Activated CD4-positive, alpha-beta T cell treated with anti-CD3 and anti-CD28 coated beads, Interleukin-2, amount 50 U/mL, for 1 hour (primary cell): ENCODE measurements around the gene ZFTA.
"Not testable (repeated sequence)": the region's sequence is repeated elsewhere in the genome, so short reads cannot be mapped to it uniquely, and the experiment has no call there.

Source experiments
- DNase-seq: peaks from one replicate; pipeline ENCODE4 v3.0.0-alpha.2; 2020

The ZFTA gene

DNA sequence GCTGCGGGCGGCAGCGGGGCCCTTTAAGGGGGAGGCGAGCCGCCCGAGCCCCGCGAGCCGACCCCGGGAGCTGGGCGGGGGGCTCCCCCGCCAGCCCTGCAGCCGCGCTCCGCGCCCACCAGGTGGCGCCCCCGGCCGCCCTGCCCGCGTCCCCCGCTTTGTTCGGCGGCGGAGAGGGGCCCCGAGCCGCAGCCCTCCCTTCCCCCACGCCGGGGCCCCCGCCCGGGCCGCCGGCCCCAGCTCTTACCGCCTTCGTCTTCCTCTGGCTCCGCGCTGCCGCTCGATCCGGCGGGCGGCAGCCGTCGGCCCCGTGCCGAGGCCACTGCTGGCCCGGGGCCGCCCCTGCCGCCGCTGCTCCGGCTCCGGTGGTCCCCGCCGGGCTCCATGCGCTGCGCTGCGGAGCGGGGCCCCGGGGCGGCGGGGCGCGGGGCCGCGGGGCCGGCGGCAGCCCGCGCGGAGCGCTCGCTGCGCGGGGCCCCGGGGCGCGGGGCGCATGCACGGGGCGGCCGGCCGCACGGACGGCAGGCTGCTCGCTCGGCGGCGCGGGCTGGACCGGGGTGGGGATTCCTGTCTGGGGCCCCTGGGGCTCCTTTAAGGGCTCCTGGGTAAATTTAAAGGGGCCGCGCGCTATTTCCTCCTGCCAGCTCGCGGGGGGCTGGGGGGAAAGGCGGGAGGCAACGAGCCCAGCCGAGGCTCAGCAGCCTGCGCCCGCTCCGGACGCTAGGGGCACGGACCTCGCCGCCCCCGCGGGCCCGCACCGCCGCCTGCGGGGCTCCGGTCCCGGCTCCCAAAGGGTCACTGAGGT lies at the start of gene ZFTA:
ZFTA (minus strand) TSS at position 539 of the 805 bp plus-strand sequence; CDS start at position 386, 153 bp downstream.
- peak; percentile 52 for DNase-seq

DNA sequence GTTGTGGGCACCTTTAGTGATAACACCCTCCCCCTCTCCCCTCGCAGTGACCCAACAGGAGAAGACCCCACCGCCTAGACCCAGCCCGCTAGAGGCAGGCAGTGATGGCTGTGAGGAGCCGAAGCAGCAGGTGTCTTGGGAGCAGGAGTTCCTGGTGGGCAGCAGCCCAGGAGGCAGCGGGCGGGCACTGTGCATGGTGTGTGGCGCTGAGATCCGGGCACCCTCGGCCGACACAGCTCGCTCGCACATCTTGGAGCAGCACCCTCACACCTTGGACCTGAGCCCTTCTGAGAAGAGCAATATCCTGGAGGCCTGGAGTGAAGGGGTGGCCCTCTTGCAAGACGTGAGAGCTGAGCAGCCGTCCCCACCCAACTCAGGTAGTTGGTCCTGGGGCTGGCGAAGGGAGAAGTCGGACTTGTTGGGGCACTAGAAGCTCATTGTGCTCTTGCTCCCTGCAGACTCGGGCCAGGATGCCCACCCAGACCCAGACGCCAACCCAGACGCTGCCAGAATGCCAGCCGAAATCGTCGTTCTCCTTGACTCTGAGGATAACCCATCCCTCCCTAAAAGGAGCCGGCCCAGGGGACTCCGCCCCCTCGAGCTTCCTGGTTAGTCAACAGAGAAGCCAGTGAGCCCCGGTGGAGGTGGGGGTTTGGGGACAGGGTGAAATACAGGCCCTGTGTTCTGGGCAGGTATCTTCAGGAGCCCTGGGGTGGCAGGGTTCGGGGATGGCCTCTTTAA lies 49.4 kb upstream of the ZFTA start:
- no peak for DNase-seq

DNA sequence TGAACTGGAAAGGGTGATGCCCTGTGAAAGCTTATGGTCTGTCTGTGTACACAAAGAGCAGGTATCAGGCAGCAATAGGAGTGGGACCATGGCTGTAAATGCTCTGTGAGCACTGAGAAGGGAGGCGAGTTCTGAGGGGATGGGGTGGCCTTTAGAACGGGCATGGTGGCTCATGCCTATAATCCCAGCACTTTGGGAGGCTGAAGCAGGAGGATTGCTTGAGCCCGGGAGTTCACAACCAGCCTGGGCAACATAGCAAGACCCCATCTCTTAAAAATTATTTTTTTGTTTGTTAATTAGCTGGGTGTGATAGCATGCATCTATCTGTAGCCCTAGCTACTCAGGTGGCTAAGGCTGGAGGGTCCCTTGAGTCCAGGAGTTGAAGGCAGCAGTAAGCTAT lies 48.2 kb upstream of the ZFTA start:
- no peak for DNase-seq

DNA sequence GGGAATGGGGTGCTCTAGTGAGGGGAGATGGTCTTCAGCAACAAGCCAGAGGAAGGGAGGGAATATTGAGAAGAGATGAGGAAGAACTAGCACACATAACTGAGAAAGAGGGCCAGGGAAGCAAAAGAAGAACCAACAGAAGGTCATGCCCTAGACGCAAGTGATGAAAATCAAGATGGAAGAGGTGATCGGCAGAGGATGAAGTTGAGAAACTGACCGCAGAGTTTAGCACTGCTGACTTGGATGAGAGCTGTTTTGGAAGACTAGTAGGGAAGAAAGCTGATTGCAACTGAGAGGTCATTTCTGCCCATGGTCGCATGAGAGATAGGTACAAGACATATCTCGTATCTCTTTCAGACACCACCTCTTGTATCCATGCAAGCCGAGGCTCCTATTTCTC lies 47.6 kb upstream of the ZFTA start:
- no peak for DNase-seq

DNA sequence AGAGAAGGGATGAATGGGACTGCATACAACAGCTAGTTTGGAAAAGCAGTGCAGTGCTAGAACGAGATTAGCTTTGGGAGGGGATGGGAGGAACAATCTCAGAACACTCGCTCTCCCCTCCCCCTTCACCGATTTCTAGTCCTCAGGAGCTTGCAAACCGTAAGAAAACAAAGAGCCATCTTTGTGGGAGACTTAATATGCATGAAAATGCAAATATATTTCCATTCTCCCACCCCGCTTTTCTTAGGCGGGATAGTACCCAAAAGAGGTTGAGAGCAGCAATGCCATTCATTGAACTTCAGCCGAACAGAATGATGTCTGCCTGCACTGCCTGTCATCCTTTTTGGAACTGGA lies 45.8 kb upstream of the ZFTA start:
- DNase-seq: no peak

DNA sequence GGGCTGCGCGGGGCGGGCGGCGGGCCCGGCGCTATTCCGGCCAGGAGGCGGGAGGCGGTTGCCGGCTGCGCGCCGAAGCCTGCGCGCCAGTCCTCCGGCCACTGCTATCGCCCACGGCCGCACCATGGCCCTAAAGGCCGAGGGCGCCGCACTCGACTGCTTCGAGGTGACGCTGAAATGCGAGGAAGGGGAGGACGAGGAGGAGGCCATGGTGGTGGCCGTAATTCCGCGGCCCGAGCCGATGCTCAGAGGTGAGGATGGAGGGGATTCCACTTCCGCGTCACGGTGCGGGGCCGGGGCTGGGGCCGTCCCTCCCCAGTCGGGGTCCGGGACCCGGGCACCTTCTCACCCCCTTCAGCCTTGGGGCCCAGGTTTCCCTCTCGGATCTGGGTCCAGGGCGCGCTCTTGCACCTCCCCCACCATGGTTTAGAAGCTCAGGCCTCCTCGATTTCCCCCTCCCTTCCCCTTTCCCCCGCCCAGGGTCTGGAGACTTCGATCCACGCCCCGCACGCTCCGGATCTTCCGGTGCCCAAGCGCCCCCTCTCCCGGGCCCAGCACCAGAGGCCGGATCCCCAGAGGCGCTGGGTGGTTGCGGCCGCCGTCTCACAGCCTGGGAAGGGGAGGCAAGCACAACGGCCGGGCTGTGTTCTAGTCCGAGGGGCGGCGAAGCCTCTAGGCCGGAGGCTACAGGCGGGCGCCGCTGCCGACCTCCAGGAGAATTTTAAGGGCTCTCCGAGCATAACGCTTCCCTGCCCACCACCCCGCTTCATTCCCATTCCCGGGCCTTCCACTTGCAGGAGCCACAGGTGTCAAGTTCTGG lies 45.2 kb upstream of the ZFTA start:
- DNase-seq: peak; percentile 13

DNA sequence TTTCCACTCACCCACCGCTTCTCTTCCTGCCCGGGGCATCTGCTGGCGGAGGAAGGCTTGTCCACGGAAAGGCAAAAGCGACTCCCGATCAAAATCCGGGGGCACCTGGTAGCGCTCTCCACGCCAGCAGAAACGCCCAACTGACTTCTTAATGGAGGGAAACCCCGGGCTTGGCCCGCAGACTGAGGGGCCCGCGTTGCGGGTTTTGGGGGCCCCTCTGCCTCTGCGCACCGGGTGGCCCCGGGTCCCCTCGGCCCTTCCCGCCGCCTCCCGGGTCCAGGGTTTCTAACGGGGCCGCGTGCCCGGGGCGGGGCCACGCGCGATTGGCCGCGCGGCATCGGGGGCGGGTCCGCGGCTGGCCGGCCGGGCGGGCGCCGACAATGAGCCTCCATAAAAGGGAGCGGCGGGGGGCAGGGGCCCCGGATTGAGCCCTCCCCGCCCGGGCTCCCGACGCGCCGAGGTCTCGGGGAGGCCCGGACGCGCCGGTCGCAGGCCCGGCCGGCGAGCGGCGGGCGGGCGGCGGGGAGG lies 44.5 kb upstream of the ZFTA start, which contains the start of gene SPINDOC:
SPINDOC (plus strand) TSS at position 422 of the 528 bp plus-strand sequence. CDS start 231 bp downstream, outside the sequence.
- DNase-seq: peak; percentile 62

DNA sequence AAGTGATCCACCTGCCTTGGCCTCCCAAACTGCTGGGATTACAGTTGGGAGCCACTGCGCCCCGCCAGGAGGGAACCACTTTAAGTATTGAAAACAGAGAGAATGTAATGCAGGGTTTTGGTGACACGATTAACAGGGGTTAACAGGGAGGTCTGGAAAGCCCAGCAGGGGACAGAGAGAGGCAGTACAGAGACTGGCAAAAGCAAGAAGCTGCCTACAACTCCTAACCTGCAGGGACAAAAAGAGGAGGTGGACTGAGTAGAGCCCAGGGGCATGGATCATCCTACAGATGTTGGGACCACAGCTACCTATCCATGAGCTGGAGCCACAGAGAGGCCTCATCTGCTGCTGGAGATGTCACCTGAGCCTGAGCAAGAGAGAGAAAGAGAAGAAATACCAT lies 42.9 kb upstream of the ZFTA start:
- no peak for DNase-seq

DNA sequence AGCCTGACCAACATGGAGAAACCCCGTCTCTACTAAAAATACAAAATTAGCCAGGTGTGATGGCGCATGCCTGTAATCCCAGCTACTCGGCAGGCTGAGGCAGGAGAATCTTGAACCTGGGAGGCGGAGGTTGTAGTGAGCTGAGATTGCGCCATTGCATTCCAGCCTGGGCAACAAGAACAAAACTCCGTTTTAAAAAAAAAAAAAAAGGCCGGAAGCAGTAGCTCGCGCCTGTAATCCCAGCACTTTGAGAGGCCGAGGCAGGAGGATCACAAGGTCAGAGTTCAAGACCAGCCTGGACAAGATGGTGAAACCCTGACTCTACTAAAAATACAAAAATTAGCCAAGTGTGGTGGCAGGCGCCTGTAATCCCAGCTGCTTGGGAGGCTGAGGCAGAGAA lies 41.8 kb upstream of the ZFTA start:
- DNase-seq: not testable (repeated sequence)

DNA sequence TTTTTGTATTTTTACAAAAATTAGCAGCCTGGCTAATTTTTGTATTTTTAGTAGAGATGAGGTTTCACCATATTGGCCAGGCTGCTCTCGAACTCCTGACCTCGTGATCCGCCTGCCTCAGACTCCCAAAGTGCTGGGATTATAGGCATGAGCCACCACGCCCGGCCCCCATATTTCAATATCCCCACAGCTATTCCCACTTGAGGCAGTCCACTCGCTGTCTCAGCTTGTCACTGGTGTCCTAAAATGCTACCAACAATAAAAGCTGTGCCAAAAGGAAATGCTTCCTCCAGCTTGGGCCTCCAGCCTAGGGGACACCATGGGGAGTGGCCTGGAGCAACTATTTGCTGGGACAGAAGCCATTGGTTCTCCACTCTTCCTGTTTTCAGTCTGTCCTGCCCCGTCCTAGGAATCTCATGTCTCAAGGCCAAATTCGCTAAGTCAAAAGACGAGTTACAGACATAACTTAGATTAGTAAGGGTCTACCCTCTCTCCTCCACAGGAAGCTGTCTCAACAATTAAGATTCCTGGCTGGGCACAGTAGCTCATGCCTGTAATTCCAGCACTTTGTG lies 37.4 kb upstream of the ZFTA start:
- DNase-seq: no peak

DNA sequence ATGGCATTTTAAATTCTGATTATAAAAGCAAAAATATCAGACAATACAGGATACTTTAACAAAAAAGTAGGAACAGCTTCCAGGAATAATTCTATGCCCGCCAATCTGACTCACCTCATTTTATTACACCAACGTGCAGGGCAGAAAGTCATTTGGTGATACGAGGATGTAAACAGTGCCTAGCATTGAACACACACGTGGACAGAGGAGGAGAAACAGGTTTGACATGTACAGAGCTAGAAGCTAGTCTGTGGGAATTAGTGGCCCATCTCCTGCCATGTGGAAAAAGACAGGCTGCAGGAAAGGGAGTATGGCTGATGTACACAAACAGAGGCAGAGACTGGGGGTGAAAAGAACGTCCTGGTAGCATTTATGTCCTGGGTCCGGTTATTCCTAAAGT lies 35.7 kb upstream of the ZFTA start:
- DNase-seq: no peak

DNA sequence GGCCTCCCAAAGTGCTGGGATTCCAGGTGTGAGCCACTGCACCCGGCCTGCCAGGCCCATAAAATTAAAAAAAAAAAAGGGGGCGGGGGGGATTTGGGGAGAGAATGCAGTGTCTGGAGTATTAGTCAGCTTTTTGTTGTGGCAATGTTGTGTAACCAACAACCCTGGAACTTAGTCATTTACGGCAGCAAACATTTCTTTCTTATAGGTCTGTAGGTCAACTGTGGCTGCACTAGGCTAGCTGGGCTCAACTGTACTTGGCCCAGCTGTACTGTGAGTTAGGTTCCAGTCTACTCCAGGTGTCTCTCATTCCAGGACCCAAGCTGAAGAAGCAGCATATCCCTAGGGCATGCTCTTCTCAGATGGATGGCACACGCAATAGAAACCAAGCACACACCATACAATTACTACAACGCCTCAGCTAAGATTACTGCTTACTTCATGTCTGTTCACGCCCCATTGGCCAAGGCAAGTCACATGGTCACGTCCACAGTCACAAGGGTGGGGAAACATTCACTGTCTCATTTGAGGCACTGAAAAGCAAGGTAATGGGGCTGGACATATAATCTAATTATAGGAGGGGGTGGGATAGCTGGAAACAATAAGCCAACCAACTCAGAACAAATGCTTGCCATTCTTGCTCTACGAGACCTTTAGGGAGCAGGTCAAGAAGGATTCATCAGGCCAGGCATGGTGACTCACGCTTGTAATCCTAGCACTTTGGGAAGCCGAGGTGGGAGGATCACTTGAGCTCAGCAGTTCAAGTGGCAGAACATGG lies 34.3 kb upstream of the ZFTA start:
- no peak for DNase-seq

DNA sequence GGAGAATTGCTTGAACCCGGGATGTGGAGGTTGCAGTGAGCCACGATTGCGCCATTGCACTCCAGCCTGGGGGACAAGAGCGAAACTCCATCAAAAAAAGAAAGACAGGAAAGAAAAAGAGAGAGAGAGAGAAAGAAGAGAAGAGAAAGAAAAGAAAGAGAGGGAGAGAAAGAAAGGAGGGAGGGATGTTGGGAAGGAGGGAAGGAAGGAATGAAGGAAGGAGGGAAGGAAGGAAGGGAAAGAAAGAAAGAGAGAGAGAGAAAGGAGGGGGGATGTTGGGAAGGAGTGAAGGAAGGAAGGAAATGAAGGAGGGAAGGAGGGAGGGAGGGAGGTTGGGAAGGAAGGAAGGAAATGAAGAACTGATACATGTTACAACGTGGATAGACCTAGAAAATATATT lies 32.3 kb upstream of the ZFTA start:
- DNase-seq: no peak

DNA sequence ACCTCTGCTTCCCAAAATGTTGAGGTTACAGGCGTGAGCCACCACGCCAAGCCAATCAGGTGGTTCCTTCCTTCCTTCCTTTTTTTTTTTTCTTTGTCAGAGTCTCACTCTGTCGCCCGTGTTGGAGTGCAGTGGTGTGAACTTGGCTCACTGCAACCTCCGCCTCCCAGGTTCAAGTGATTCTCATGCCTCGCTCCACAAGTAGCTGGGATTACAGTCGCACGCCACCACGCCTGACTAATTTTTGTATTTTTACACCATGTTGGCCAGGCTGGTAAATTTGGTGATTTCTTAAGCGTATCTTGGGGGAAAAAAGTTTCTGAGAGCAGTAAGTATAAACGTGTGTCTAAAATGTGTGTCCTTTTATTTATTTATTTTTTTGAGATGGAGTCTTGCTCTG lies 26.5 kb upstream of the ZFTA start:
- DNase-seq: no peak

DNA sequence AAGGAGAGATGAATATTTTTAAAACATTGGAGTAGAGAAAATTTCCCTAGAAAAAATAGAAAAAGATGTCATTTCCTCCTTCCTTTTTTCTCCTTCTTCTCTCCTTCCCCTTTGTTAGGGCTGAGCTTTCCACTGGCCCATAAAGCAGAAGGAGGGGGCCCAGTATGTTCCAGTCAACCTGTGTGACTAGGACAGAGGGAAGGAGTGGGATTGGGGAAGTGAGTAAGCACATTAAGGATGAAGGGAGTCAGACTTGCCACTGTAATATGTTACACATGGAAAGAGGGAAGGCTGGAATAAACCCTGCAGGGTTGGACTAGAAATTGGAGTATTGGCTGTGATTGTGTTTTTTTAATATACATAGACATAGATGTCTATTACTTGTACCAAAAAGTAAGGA lies 24.6 kb upstream of the ZFTA start:
- DNase-seq: no peak

DNA sequence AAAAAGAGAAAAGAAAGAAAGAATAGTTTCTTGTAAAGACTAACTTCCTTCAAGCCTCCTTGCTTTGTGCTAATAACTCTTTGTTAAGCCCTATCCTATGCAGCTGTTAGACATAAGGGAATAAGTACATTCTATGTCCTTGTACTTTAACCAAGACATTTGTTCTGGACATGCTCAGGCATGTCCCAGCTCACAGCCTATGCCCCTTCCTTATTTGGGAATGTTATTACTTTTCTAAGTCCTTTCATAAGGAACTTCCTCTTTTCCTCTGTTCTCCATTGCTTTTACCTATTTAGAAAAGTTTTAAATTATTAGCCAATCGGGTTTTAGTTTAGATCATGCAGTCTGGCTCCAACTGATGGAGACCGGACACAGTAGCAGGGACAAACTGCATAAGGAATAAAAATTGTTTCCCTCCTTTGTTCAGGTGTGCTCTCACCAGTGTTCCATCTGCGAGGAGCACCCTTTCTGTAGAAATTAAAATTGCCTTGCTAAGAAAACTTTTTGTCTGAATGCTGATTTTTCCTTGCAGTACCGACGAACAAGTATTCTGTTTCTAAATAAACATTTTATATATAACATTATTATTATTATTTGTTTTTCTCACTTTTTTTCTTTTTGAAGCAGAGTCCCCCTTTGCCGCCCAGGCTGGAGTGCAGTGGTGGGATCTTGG lies 23.1 kb upstream of the ZFTA start:
- no peak for DNase-seq

DNA sequence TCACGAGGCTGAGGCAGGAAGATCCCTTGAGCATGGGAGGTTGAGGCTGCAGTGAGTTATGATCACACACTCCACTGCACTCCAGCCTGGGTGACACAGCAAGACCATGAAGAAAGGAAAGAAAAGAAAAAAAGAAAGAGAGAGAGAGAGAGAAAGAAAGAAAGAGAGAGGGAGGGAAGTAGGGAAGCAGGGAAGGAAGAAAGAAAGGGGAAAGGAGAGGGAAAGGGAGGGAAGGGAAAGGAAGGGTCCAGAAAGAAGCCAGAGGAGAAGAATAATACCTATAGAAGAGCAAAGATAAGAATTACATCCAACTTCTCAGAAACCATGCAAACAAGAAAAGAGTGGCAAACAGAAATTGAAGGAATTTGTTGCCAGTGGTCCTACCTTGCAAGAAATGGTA lies 17.2 kb upstream of the ZFTA start:
- no peak for DNase-seq

DNA sequence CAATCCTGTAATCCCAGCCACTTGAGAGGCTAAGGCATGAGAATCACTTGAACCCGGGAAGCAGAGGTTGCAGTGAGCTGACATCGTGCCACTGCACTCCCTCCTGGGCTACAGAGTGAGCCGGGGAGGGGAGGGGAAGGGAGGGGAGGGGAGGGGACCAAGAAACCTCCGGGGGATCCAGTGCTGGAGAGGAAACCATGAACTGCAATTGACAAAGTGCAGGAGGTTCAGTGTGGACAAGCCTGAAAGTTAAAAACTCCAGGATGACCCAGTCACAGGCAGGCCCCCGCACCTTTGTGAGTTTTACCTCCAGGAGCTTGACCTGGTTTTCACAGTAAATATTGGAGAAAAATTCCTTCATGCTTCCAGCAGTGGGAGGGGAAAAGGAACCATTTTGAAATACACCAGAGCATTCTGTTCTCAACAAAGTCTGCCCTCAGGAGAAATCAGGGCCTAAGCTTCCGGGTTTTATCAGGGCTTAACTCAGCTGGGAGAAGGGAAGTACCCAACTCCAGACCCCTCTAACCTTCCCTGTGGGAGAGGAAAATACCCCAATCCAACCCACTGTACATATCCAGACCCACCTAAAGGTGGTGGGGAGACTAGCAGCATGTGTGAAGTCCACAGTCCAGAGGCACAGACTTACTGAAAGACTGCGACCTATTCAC lies 15.5 kb upstream of the ZFTA start:
- DNase-seq: no peak

DNA sequence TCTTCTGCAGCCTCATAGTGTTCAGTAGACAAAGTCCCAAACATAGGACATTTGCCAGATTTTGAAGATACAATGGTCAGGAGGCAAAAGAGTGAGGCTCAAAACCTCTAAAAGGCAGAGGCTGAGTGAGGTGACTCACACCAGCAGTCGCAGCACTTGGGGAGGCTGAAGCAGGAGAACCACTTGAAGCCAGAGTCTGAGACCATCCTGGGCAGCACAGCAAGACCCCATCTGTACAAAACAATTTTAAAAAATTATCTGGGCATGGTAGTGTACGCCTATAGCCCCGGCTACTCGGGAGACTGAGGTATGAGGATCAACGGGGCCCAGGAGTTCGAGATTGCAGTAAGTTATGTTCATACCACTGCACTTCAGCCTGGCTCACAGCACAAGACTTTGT lies 14.2 kb upstream of the ZFTA start:
- DNase-seq: no peak

DNA sequence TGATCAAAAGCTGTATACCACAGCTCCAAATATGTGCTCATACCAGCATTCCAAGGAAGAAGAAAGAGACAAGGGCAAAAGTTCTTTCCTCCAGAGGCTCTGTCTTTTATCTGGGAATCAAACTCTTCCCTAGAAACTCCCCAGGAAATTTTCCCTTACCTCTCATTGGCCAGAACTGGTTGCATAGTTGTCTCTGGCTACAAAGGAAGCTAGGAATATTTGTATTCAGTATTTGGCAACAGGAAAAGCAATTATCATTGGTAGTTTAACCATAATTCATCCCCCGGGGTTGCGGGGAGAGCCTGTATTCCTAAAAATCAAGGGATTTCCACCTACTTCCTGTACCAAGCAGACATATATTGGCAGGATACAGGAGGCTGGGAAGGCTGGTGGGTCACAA lies 10.5 kb upstream of the ZFTA start:
- no peak for DNase-seq

DNA sequence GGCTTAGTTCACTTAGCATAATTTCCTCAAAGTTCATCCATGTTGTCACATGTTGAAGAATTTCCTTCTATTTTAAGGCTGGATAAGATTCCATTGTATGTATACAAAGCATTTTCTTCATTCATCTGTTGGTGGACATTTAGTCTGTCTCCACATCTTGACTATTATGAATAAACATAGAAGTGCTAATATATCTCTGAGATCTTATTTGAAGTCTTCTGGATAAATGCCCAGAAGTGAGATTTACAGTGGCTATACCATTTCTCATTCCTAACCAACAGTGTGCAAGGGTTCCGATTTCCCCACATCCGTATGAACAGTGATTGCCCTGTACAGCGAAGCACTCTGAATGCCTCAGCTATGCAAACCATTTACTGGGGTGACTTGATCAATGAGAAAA lies 6.6 kb upstream of the ZFTA start:
- no peak for DNase-seq
